Measurements from ENCODE around the gene LAMB1. TPM values are rescaled to one million over a fixed set of nuclear protein-coding genes. Genes with fewer than 3 reads are reported as not detected.

The LAMB1 gene
- total RNA-seq, 4 donors from 2014 or later = 87.9 to 322 (median 200) TPM

DNA sequence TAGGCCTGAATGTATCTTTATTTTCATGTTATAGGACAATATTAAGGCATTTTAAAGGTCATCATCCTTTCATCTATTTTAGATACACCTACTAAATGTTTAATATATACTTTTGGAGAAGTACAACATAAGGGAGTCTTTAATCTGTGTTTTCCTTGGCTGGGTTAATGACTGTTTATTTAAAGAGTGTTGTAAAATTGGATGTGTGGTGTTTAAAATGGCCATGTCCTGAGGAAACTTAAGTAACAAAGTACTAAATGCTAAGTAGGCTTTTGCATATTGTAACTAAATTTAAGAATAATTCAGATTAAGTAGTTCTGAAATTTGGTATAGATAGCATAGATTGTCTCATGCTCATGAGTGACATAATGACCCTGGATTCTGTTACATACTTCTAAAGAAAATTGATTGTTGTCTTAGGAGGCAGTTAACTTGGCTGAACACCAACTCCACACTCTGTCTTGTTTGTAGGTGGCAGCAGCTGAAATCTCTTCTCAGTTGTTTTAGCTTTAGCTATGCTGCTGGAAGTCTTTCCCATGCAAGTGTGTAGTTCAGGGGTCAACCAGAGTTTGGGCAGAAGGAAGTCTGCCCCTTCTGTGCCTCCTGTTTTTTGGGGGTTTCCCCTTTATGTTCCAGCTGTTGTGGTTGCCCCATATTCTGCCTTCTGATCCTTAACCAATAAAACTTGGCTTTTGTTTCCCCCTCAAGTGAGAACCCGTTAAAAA lies 82.8 kb downstream of the LAMB1 start:
- no peak for TF ChIP-seq POLR2A (IDR thresholded peaks at IDR 0.05)
- TF ChIP-seq, protein P1, sequence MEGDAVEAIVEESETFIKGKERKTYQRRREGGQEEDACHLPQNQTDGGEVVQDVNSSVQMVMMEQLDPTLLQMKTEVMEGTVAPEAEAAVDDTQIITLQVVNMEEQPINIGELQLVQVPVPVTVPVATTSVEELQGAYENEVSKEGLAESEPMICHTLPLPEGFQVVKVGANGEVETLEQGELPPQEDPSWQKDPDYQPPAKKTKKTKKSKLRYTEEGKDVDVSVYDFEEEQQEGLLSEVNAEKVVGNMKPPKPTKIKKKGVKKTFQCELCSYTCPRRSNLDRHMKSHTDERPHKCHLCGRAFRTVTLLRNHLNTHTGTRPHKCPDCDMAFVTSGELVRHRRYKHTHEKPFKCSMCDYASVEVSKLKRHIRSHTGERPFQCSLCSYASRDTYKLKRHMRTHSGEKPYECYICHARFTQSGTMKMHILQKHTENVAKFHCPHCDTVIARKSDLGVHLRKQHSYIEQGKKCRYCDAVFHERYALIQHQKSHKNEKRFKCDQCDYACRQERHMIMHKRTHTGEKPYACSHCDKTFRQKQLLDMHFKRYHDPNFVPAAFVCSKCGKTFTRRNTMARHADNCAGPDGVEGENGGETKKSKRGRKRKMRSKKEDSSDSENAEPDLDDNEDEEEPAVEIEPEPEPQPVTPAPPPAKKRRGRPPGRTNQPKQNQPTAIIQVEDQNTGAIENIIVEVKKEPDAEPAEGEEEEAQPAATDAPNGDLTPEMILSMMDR (IDR thresholded peaks at IDR 0.05) = no peak
- Histone ChIP-seq H3K4me3 (no peak overlapping the region), H3K36me3 (no peaks in the 10 kb centered on the region), H3K9me3 (no peaks in the 10 kb centered on the region), H3K27me3 (no peaks in the 10 kb centered on the region), H3K4me1 (peaks cover 0 to 4% of the 10 kb centered on the region in 2 donors), H3K27ac (no peak overlapping the region)
- intact Hi-C loops (cut with DNase I; ENCODE audit: low total_unique reads) = no loop called here
- no peak for DNase-seq

DNA sequence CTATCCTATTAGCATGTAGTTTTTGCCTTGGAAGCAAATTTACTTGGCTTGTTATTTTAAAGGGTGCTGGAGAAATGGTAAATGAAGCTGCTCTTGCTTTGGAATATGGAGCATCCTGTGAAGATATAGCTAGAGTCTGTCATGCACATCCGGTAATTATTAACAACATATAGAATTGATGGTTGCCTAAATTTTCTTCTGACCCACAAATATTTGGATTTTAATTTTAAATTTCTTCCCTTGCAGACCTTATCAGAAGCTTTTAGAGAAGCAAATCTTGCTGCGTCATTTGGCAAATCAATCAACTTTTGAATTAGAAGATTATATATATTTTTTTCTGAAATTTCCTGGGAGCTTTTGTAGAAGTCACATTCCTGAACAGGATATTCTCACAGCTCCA lies 84.0 kb downstream of the LAMB1 start:
- Histone ChIP-seq H3K9me3 (no peaks in the 10 kb centered on the region), H3K4me1 (peaks cover 0 to 4% of the 10 kb centered on the region in 2 donors), H3K27me3 (no peaks in the 10 kb centered on the region), H3K4me3 (no peak overlapping the region), H3K36me3 (no peaks in the 10 kb centered on the region), H3K27ac (no peak overlapping the region)
- no peak for DNase-seq
- intact Hi-C loops (cut with DNase I; ENCODE audit: low total_unique reads) = no loop called here
- TF ChIP-seq POLR2A (IDR thresholded peaks at IDR 0.05) = no peak
- TF ChIP-seq, protein P1 (IDR thresholded peaks at IDR 0.05) = no peak

DNA sequence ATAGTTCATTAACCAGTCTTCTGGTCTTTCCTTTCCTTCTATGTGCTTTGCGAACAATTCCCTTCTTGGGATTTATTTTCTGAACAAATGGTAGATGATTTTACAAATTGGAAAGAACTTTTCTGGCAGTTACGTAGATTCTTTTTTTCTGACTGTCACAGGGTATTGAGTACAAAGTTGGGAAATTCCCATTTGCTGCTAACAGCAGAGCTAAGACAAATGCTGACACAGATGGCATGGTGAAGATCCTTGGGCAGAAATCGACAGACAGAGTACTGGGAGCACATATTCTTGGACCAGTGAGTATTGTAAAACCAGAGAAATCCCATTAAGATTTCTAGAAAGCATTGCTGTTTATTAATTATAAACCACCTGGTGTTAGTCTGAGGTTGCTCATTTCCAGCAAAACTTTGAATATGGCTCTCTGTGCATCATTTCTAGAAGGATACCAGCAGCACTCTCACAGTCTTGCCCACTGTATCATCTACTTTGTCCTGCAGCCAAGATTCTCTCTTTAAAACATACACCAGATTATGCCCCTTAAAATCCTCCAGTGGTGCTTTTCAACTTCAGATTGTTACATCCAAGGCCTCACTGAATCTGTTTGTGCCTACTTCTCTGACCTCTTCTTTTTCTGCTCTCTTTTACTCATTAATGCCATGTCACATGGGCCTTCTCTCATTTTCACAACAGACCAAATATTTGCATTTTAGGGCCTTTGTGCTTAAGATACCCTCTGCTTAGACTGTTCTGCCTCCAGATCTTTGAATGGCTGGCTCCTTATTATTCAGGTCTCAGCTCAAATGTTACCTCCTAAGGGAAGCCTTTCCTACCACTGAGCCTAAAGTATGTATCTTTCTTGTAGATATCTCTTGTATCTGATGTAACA lies 85.0 kb downstream of the LAMB1 start:
- Histone ChIP-seq H3K4me1 (no peaks in the 10 kb centered on the region), H3K4me3 (no peak overlapping the region), H3K27ac (no peak overlapping the region), H3K9me3 (no peaks in the 10 kb centered on the region), H3K36me3 (no peaks in the 10 kb centered on the region), H3K27me3 (no peaks in the 10 kb centered on the region)
- no peak for DNase-seq
- intact Hi-C loops (cut with DNase I; ENCODE audit: low total_unique reads) = no loop called here
- TF ChIP-seq, protein P1 (IDR thresholded peaks at IDR 0.05) = no peak
- TF ChIP-seq POLR2A (IDR thresholded peaks at IDR 0.05) = no peak

DNA sequence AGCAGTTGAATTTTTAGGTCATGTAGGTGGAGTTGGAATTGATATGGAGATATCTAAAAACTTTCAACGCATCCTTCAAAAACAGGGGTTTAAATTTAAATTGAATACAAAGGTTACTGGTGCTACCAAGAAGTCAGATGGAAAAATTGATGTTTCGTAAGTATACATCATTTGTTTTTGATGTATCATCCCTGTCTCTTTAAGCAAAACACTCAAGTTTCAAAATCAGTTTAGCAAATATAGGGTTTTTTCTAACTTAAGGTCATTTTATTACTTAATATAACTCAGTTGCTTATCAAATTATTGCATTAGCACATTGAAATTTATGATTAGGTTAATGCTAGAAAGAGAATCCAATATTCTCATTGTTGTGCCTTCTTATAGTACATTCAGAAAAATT lies 87.4 kb downstream of the LAMB1 start:
- TF ChIP-seq, protein P1 (IDR thresholded peaks at IDR 0.05) = no peak
- TF ChIP-seq POLR2A (IDR thresholded peaks at IDR 0.05) = no peak
- no peak for DNase-seq
- no peaks in the 10 kb centered on the region for H3K36me3 ChIP-seq
- no peaks in the 10 kb centered on the region for H3K9me3 ChIP-seq
- no peak overlapping the region for H3K4me3 ChIP-seq
- no peaks in the 10 kb centered on the region for H3K4me1 ChIP-seq
- intact Hi-C loops (cut with DNase I; ENCODE audit: low total_unique reads) = no loop called here
- no peaks in the 10 kb centered on the region for H3K27me3 ChIP-seq
- H3K27ac ChIP-seq = no peak overlapping the region

DNA sequence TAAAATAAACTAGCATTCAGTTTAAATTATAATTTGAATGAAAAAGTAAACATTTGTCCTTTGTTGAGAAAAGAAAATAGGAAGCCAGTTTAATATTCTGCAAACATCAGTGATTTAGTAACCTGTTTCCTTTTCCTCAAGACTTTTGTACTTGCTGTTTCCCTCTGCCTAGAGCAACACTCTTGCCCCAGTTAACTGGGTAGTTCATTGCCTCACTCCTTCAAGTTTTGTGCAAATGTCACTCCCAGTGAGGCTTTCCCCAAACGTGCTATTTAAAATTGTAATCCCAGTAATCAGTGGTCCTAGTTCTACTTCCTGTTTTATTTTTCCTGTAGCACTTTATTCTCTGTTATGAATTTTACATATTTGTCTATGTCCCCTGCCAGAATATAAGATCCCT lies 88.1 kb downstream of the LAMB1 start:
- H3K4me3 ChIP-seq = no peak overlapping the region
- intact Hi-C loops (cut with DNase I; ENCODE audit: low total_unique reads) = no loop called here
- no peak for DNase-seq
- H3K27ac ChIP-seq = no peak overlapping the region
- no peaks in the 10 kb centered on the region for H3K4me1 ChIP-seq
- TF ChIP-seq, protein P1 (IDR thresholded peaks at IDR 0.05) = no peak
- no peak for TF ChIP-seq POLR2A (IDR thresholded peaks at IDR 0.05)
- H3K36me3 ChIP-seq = no peaks in the 10 kb centered on the region
- H3K9me3 ChIP-seq = no peaks in the 10 kb centered on the region
- no peaks in the 10 kb centered on the region for H3K27me3 ChIP-seq
